ENCODE data around the gene CIB1. TPM values are rescaled to one million over a fixed set of nuclear protein-coding genes. Genes with fewer than 3 reads are reported as not detected.
A peak's percentile ranks its signal among the peaks of the same experiment; 100 is the strongest.

The CIB1 gene
- total RNA-seq, 1 experiment from 2014 or later: 39.7 TPM

- POLR2A ChIA-PET (ENCODE audit: low non-redundant PET): no interaction called here
- CTCF ChIA-PET: no interaction called here
- BruUV-seq (replicated peaks): no TSS peak
- Histone ChIP-seq H3K36me3 (ENCODE audit: insufficient read depth, low read length, poor library complexity, severe bottlenecking) (no peaks in the 10 kb centered on the region), H3K27ac (ENCODE audit: low read depth, low read length, poor library complexity, severe bottlenecking) (no peak overlapping the region), H3K27me3 (replicated peaks; ENCODE audit: insufficient read depth, low read depth, low read length, poor library complexity) (no peaks in the 10 kb centered on the region), H3K9me3 (ENCODE audit: low read depth, low read length, poor library complexity, severe bottlenecking) (no peaks in the 10 kb centered on the region), H3K4me1 (ENCODE audit: insufficient read depth, low read length, poor library complexity, severe bottlenecking) (peaks cover 35% of the 10 kb centered on the region), H3K4me3 (ENCODE audit: low read depth, low read length, poor library complexity, severe bottlenecking) (no peak overlapping the region)
- no peak for DNase-seq (ENCODE audit: low spot score)
- intact Hi-C loops (cut with micrococcal nuclease; ENCODE audit: unreplicated experiment): no loop called here
- TF ChIP-seq, protein P1, sequence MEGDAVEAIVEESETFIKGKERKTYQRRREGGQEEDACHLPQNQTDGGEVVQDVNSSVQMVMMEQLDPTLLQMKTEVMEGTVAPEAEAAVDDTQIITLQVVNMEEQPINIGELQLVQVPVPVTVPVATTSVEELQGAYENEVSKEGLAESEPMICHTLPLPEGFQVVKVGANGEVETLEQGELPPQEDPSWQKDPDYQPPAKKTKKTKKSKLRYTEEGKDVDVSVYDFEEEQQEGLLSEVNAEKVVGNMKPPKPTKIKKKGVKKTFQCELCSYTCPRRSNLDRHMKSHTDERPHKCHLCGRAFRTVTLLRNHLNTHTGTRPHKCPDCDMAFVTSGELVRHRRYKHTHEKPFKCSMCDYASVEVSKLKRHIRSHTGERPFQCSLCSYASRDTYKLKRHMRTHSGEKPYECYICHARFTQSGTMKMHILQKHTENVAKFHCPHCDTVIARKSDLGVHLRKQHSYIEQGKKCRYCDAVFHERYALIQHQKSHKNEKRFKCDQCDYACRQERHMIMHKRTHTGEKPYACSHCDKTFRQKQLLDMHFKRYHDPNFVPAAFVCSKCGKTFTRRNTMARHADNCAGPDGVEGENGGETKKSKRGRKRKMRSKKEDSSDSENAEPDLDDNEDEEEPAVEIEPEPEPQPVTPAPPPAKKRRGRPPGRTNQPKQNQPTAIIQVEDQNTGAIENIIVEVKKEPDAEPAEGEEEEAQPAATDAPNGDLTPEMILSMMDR (conservative IDR thresholded peaks at IDR 0.05; ENCODE audit: low read depth, low read length): no peak
- TF ChIP-seq EZH2 (IDR thresholded peaks at IDR 0.05; ENCODE audit: borderline replicate concordance, low read depth, low read length, poor library complexity, severe bottlenecking): no peak
Measured at GRCh38 chr15:90211009-90211408, 22.7 kb downstream of the CIB1 start.

- no peaks in the 10 kb centered on the region for H3K9me3 ChIP-seq (ENCODE audit: low read depth, low read length, poor library complexity, severe bottlenecking)
- BruUV-seq (replicated peaks): no TSS peak
- no peaks in the 10 kb centered on the region for H3K36me3 ChIP-seq (ENCODE audit: insufficient read depth, low read length, poor library complexity, severe bottlenecking)
- H3K4me3 ChIP-seq (ENCODE audit: low read depth, low read length, poor library complexity, severe bottlenecking): no peak overlapping the region
- no peaks in the 10 kb centered on the region for H3K27me3 ChIP-seq (replicated peaks; ENCODE audit: insufficient read depth, low read depth, low read length, poor library complexity)
- no peak overlapping the region for H3K27ac ChIP-seq (ENCODE audit: low read depth, low read length, poor library complexity, severe bottlenecking)
- H3K4me1 ChIP-seq (ENCODE audit: insufficient read depth, low read length, poor library complexity, severe bottlenecking): peaks cover 38% of the 10 kb centered on the region
- TF ChIP-seq, protein P1 (conservative IDR thresholded peaks at IDR 0.05; ENCODE audit: low read depth, low read length): no peak
- no peak for TF ChIP-seq EZH2 (IDR thresholded peaks at IDR 0.05; ENCODE audit: borderline replicate concordance, low read depth, low read length, poor library complexity, severe bottlenecking)
- CTCF ChIA-PET: no interaction called here
- POLR2A ChIA-PET (ENCODE audit: low non-redundant PET): no interaction called here
- intact Hi-C loops (cut with micrococcal nuclease; ENCODE audit: unreplicated experiment): no loop called here
- no peak for DNase-seq (ENCODE audit: low spot score)
Measured at GRCh38 chr15:90210593-90210992, 23.1 kb downstream of the CIB1 start.

DNA sequence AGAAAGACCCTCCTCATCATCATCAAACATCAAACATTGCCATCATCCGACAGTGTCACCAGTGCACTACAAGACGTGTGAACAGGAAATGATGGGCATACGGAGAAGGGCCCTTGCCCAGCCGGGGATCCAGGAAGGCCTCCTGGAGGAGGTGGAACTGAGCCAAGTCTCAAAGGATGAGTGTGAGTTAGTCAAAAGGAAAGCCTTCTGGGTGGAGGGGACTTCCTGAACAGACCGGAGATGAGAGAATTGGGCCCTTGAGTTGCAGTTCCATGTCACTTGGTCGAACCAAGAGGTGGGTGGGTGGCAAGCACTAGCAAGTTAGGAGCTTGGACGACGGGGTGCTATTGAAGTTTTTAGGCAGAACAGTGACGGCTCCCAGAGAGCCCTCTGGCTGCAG is 24.1 kb downstream of the CIB1 start:
- DNase-seq (ENCODE audit: low spot score): peak; percentile 92
- peaks cover 46% of the 10 kb centered on the region for H3K4me1 ChIP-seq (ENCODE audit: insufficient read depth, low read length, poor library complexity, severe bottlenecking)
- intact Hi-C loops (cut with micrococcal nuclease; ENCODE audit: unreplicated experiment): no loop called here
- ChIA-PET POLR2A (ENCODE audit: low non-redundant PET) (no interaction called here), CTCF (no interaction called here)
- peak overlapping the region; percentile 45 for H3K27ac ChIP-seq (ENCODE audit: low read depth, low read length, poor library complexity, severe bottlenecking)
- no TSS peak for BruUV-seq (replicated peaks)
- H3K9me3 ChIP-seq (ENCODE audit: low read depth, low read length, poor library complexity, severe bottlenecking): no peaks in the 10 kb centered on the region
- no peaks in the 10 kb centered on the region for H3K27me3 ChIP-seq (replicated peaks; ENCODE audit: insufficient read depth, low read depth, low read length, poor library complexity)
- no peak for TF ChIP-seq EZH2 (IDR thresholded peaks at IDR 0.05; ENCODE audit: borderline replicate concordance, low read depth, low read length, poor library complexity, severe bottlenecking)
- TF ChIP-seq, protein P1 (conservative IDR thresholded peaks at IDR 0.05; ENCODE audit: low read depth, low read length): no peak
- H3K4me3 ChIP-seq (ENCODE audit: low read depth, low read length, poor library complexity, severe bottlenecking): no peak overlapping the region
- no peaks in the 10 kb centered on the region for H3K36me3 ChIP-seq (ENCODE audit: insufficient read depth, low read length, poor library complexity, severe bottlenecking)

Data from A673 (cell line).